Heart right ventricle (tissue), 16 donors: ENCODE data around the gene FAM131C. TPM values are rescaled to one million over a fixed set of nuclear protein-coding genes. Genes with fewer than 3 reads are reported as not detected.

Experiments used
- ATAC-seq, 8 donors: fragments of 200-7000 bp; cut with Tn5 transposase; one replicate each; pipeline ENCODE4 v1.9.1; 2020; ENCODE audit warnings: mild to moderate bottlenecking in 8 of 8, moderate library complexity in 8 of 8, moderate number of reproducible peaks in 1 of 8
- DNase-seq, 2 donors: peaks; one replicate each; pipeline ENCODE4 v3.0.0-alpha.2; 2020
- H3K27ac ChIP-seq, 10 donors: fragments of 200-600 bp; sonication (generic) in 2 of 10; one replicate each; pipeline versions ENCODE4 v1.5.0 to v1.8.0; 2020 to 2022; ENCODE audit warnings: mild to moderate bottlenecking in 3 of 10
- H3K27me3 ChIP-seq, 7 donors: fragments of 200-600 bp; one replicate each; pipeline ENCODE4 v1.8.0; 2021 to 2022; ENCODE audit warnings: mild to moderate bottlenecking in 2 of 7
- H3K36me3 ChIP-seq, 9 donors: fragments of 200-600 bp; sonication (generic) in 1 of 9; one replicate each; pipeline versions ENCODE4 v1.5.0 to v1.8.0; 2020 to 2022; ENCODE audit warnings: mild to moderate bottlenecking in 2 of 9
- H3K4me1 ChIP-seq, 9 donors: fragments of 200-600 bp; sonication (generic) in 1 of 9; one replicate each; pipeline versions ENCODE4 v1.5.0 to v1.8.0; 2020 to 2022; ENCODE audit warnings: mild to moderate bottlenecking in 4 of 9
- H3K4me3 ChIP-seq, 10 donors: fragments of 200-600 bp; sonication (generic) in 2 of 10; one replicate each; pipeline versions ENCODE4 v1.5.0 to v1.8.0; 2020 to 2022; ENCODE audit warnings: mild to moderate bottlenecking in 7 of 10, moderate library complexity in 2 of 10
- H3K9me3 ChIP-seq, 11 donors: fragments of 200-600 bp in 10 of 11; sonication (generic) in 2 of 11; one replicate each; pipeline versions ENCODE4 v1.5.0 to v1.8.0; 2013 to 2022; ENCODE audit warnings: mild to moderate bottlenecking in 2 of 11, control low read depth in 1 of 11, moderate library complexity in 1 of 11
- CTCF ChIP-seq, 9 donors: fragments of 200-600 bp; sonication (generic) in 2 of 9; IDR thresholded peaks; one replicate each; pipeline versions ENCODE4 v1.5.0 to v1.8.0; 2021 to 2022; ENCODE audit warnings: antibody characterized with exemption in 9 of 9, mild to moderate bottlenecking in 5 of 9, moderate library complexity in 1 of 9
- WGBS, 2 donors: extraction: QIAGEN DNeasy Blood & Tissue Kit; methylation state at CpG; one replicate each; pipeline ENCODE4 v1.1.7; 2013; ENCODE audit warnings: inconsistent platforms in 1 of 2; 5-methylcytosine and 5-hydroxymethylcytosine counted together
- intact Hi-C, 10 donors: fragments of 100-400 bp; cut with DNase I; formaldehyde crosslinking; loops; one replicate each; pipeline versions ENCODE4 v1.11.1 to v1.14.2; 2022
- polyA plus RNA-seq, 2 donors: library from polyadenylated mRNA; stranded (reverse); fragments of 200-250 nt; gene quantifications; one replicate each; pipeline ENCODE4 v1.2.3, GENCODE V29; 2013
- total RNA-seq, 10 donors: library from RNA; stranded (reverse); fragmentation: NEBNext Ultra II Directional in 3 of 10; extraction: Animal tissue kit (Norgen Biotek cat#: 25700) in 3 of 10; gene quantifications; one replicate each; pipeline versions ENCODE4 v1.2.1 to v1.2.4, GENCODE V29; 2021 to 2023
- donor health status: Arrhythmogenic right ventricular cardiomyopathy.
- donor health status: ischemic (EF 13 %, LVEDD 7.1; RV severe dilation, severe dysfunction).
- donor health status: healthy with polysubstance abuse.
- donor health status: DM: no; HTN: yes; CAD: no.
- donor health status: DM: no; HTN: no; CAD: no.
- donor health status: ischemic (EF 25% LVEDD 6.9; RV normal size, moderate dysfunction).
- donor health status: ischemic (EF 25% LVEDD 5.7; RV mildly dilated, moderate dysfunction).
- donor health status: healthy.
- donor health status: DM: yes; HTN: yes; CAD: no.
- donor health status: Ischemic cardiomyopathy.
- donor health status: ischemic (EF 35%, LVEDD 5.7; RV mildly dilated, moderate dysfunction).
- donor health status: nonischemic (EF 11% LVEDD 7.7; RV severe dilation, severe dysfunction).
- donor health status: DM: yes; HTN: yes; CAD: no.
- donor health status: PGD.
- donor health status: ischemic (EF 29% LVEDD 5.4; RV normal size, mild dysfunction).
- donor health status: nonischemic (EF 23%, LVEDD 6.1; RV moderate dilation, normal function).

The FAM131C gene
- total and polyA plus RNA-seq, 12 donors: 0.72 to 11.8 (median 2.4) TPM

- Histone ChIP-seq H3K9me3 (no peaks in the 10 kb centered on the region), H3K4me3 (no peak overlapping the region), H3K27me3 (no peaks in the 10 kb centered on the region), H3K27ac (no peak overlapping the region), H3K4me1 (peaks cover 0 to 20% (median under 1%) of the 10 kb centered on the region in 9 donors), H3K36me3 (peaks cover 0 to 33% (median 16%) of the 10 kb centered on the region in 9 donors)
- DNase-seq (no peak), ATAC-seq (no peak)
- 73 to 80% methylated on average over 4 of the region's 4 CpGs for WGBS, 2 donors
- intact Hi-C loops: no loop called here
- no peak for TF ChIP-seq CTCF (IDR thresholded peaks at IDR 0.05)
Measured at GRCh38 chr1:16120940-16121410, 47.5 kb upstream of the FAM131C start.

GRCh38 chr1:16120407-16120806 is 47.0 kb upstream of the FAM131C start:
- 78 to 100% methylated on average over 1 of the region's 1 CpG for WGBS, 2 donors
- DNase-seq: no peak
- no peak for TF ChIP-seq CTCF (IDR thresholded peaks at IDR 0.05)
- Histone ChIP-seq H3K9me3 (no peaks in the 10 kb centered on the region), H3K27me3 (no peaks in the 10 kb centered on the region), H3K27ac (no peak overlapping the region), H3K36me3 (peaks cover 0 to 28% (median 11%) of the 10 kb centered on the region in 9 donors), H3K4me1 (peaks cover 0 to 20% (median 0%) of the 10 kb centered on the region in 9 donors), H3K4me3 (no peak overlapping the region)
- peak in 1 of 8 donors; percentile 16 for ATAC-seq
- intact Hi-C loops: no loop called here

GRCh38 chr1:16119926-16120325 is 46.5 kb upstream of the FAM131C start:
- H3K36me3 ChIP-seq: peaks cover 0 to 23% (median 11%) of the 10 kb centered on the region in 9 donors
- WGBS, 2 donors: 88 to 93% methylated on average over 10 of the region's 10 CpGs
- no peak for DNase-seq

GRCh38 chr1:16119504-16119903 is 46.1 kb upstream of the FAM131C start:
- Histone ChIP-seq H3K36me3 (peaks cover 0 to 19% (median 8%) of the 10 kb centered on the region in 9 donors), H3K4me1 (peaks cover 0 to 20% (median 0%) of the 10 kb centered on the region in 9 donors), H3K4me3 (no peak overlapping the region), H3K9me3 (no peaks in the 10 kb centered on the region), H3K27me3 (no peaks in the 10 kb centered on the region), H3K27ac (no peak overlapping the region)
- WGBS, 2 donors: 93 to 94% methylated on average over 6 of the region's 6 CpGs
- TF ChIP-seq CTCF (IDR thresholded peaks at IDR 0.05): no peak
- no peak for DNase-seq
- intact Hi-C loops: no loop called here
- ATAC-seq: no peak

More at GRCh38 chr1:16119926-16120325, 46.5 kb upstream of the FAM131C start:
- intact Hi-C loops: no loop called here
- ATAC-seq: no peak
- TF ChIP-seq CTCF (IDR thresholded peaks at IDR 0.05): no peak
- Histone ChIP-seq H3K4me3 (no peak overlapping the region), H3K4me1 (peaks cover 0 to 20% (median 0%) of the 10 kb centered on the region in 9 donors), H3K27ac (no peak overlapping the region), H3K9me3 (no peaks in the 10 kb centered on the region), H3K27me3 (no peaks in the 10 kb centered on the region)
